ENCODE data around the gene IL4I1. TPM values are rescaled to one million over a fixed set of nuclear protein-coding genes. Genes with fewer than 3 reads are reported as not detected.

The IL4I1 gene
- total RNA-seq, 1 experiment from 2014 or later = not detected

DNA sequence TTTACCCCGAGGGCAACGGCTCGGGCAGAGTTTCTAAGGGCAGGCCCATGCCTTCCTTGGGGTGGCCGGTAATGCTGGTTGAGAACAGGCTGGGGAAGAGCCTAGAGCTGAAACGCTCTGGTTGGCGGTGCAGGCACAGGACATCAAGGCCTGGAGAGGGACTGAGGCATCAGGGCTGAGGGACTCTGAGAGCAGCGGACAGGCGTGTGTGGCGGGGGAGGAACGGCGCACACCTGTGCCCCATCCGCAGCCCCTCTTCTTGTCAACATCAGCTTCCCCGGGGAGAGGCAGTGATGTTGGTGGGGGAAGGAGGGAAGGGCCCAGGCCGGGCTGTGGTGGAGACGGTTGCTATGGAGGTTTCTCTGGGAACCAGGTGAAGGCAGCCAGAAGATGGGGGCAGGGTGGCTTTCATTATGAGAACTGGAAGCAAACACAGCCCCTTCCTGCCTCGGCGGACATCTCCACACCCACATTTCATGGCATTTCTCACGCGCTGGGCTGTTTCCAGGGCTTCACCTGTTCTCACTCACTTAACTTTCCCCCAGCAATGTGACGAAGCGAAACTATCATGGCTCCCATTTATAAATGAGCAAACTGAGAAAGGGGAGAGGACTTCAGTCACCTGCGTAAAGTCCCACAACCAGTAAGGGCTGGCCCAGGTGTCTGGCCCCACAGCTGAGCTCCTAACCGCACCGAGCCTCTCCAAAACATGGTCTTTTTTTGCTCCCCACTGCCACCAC lies 24.1 kb upstream of the IL4I1 start:
- Histone ChIP-seq H3K36me3 (ENCODE audit: insufficient read depth, low read length) (peaks cover 30% of the 10 kb centered on the region), H3K27me3 (ENCODE audit: low read length) (no peaks in the 10 kb centered on the region), H3K4me1 (ENCODE audit: low read length) (peaks cover 33% of the 10 kb centered on the region), H3K27ac (ENCODE audit: low read length) (no peak overlapping the region), H2AFZ (ENCODE audit: low read length) (no peak overlapping the region), H3K4me3 (ENCODE audit: low read length) (no peak overlapping the region), H3K4me2 (ENCODE audit: low read depth, low read length, poor library complexity, severe bottlenecking) (no peak overlapping the region), H3K9me2 (replicated peaks; ENCODE audit: insufficient read depth, low read length) (no peaks in the 10 kb centered on the region), H3K79me2 (ENCODE audit: low read length) (peaks cover 75% of the 10 kb centered on the region), H4K20me1 (ENCODE audit: insufficient read depth, low read depth, low read length) (peaks cover 23% of the 10 kb centered on the region; the same call in 1 of the 2 replicates), H3K9me3 (ENCODE audit: low read length) (no peaks in the 10 kb centered on the region), H3K9ac (ENCODE audit: low read length) (no peak overlapping the region)
- no peak for DNase-seq

DNA sequence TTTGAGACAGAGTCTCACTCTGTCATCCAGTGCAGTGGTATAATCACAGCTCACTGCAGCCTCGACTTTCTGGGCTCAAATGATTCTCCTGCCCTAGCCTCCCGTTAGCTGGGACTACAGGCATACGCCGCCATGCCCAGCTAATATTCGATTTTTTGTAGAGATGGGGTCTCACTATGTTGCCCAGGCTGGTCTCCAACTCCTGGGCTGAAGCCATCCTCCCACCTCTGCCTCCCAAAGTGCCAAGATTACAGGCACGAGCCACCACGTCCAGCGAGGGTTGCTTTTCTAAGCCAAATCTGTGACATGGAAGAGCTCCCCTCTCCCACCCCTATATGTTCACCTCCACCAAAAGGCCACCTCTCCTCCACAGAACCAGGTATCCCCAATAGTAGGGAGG lies 21.4 kb upstream of the IL4I1 start:
- Histone ChIP-seq H2AFZ (ENCODE audit: low read length) (no peak overlapping the region), H3K27ac (ENCODE audit: low read length) (no peak overlapping the region), H3K9ac (ENCODE audit: low read length) (no peak overlapping the region), H3K4me3 (ENCODE audit: low read length) (no peak overlapping the region), H3K9me2 (replicated peaks; ENCODE audit: insufficient read depth, low read length) (no peaks in the 10 kb centered on the region), H3K27me3 (ENCODE audit: low read length) (no peaks in the 10 kb centered on the region), H3K36me3 (ENCODE audit: insufficient read depth, low read length) (peaks cover 48% of the 10 kb centered on the region), H3K4me2 (ENCODE audit: low read depth, low read length, poor library complexity, severe bottlenecking) (no peak overlapping the region), H3K9me3 (ENCODE audit: low read length) (no peaks in the 10 kb centered on the region), H4K20me1 (ENCODE audit: insufficient read depth, low read depth, low read length) (peaks cover 45% of the 10 kb centered on the region; the same call in 1 of the 2 replicates), H3K79me2 (ENCODE audit: low read length) (peaks cover 54% of the 10 kb centered on the region), H3K4me1 (ENCODE audit: low read length) (peaks cover 7% of the 10 kb centered on the region)
- no peak for DNase-seq

DNA sequence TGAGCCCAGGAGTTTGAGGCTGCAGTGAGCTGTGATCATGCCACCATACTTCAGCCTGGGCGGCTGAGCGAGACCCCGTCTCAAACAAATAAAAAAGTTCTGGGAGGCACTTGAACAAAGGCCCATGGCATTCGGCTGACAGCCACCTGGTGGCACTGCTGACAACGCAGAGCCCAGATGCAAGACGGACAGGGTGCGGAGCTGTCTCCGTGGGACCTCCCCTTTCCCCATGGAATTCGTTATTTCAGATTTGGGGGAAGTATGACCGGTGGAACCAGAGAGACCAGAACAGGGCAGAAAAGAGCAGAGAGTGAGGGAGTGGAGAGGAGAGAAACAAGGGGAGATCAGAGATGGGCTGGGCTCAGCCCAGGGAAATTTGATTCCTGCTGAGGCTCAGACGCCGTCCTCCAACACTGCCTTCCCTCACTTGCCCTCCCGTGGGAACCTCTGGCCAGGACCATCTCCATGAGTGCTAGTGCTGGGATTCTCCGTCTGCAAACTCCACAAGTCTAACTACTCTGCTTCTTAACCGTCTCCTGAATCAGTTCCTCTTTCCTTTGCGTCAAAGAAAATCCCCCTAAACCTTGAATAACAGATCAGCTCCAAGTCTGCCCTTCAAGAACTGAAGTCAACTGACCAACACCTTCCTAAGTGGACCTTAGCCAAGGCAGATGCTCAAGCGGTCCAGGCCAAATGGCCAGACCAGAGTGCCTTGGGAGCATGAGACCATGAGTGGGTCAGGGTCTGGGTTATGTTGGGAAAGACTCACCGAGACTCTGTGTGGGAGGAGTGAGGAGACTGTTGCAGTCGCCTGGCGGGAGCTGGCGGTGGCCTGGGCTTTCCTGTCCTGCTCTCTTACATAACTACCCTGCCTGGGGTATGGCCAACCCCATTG lies 20.4 kb upstream of the IL4I1 start:
- H3K36me3 ChIP-seq (ENCODE audit: insufficient read depth, low read length) = peaks cover 55% of the 10 kb centered on the region
- H3K79me2 ChIP-seq (ENCODE audit: low read length) = peaks cover 44% of the 10 kb centered on the region
- no peak overlapping the region for H3K4me2 ChIP-seq (ENCODE audit: low read depth, low read length, poor library complexity, severe bottlenecking)
- H3K4me3 ChIP-seq (ENCODE audit: low read length) = no peak overlapping the region
- no peak overlapping the region for H2AFZ ChIP-seq (ENCODE audit: low read length)
- H3K9me2 ChIP-seq (replicated peaks; ENCODE audit: insufficient read depth, low read length) = no peaks in the 10 kb centered on the region
- H4K20me1 ChIP-seq (ENCODE audit: insufficient read depth, low read depth, low read length) = peaks cover 51% of the 10 kb centered on the region; the same call in 1 of the 2 replicates
- no peaks in the 10 kb centered on the region for H3K27me3 ChIP-seq (ENCODE audit: low read length)
- DNase-seq = no peak
- no peaks in the 10 kb centered on the region for H3K4me1 ChIP-seq (ENCODE audit: low read length)
- H3K27ac ChIP-seq (ENCODE audit: low read length) = no peak overlapping the region
- H3K9me3 ChIP-seq (ENCODE audit: low read length) = no peaks in the 10 kb centered on the region
- no peak overlapping the region for H3K9ac ChIP-seq (ENCODE audit: low read length)

DNA sequence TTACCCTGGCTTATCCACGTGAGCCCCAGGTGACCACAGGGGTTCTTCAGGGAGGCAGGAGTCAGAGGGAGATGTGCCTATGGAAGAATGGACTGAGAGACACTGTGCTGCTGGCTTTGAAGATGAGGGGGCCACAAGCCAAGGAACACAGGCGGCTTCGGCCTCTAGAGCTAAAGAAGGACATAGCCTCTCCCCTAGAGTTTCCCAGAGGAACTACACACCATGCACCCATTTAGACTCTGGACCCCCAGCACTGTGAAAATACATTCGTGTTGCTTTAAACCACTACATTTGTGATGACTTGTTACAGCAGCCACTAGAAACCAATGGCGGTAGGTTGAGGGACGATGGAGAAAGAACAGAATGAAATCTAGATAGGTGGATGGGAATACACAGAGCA lies 18.6 kb upstream of the IL4I1 start:
- Histone ChIP-seq H3K27ac (ENCODE audit: low read length) (no peak overlapping the region), H4K20me1 (ENCODE audit: insufficient read depth, low read depth, low read length) (peaks cover 54% of the 10 kb centered on the region; the same call in 1 of the 2 replicates)

DNA sequence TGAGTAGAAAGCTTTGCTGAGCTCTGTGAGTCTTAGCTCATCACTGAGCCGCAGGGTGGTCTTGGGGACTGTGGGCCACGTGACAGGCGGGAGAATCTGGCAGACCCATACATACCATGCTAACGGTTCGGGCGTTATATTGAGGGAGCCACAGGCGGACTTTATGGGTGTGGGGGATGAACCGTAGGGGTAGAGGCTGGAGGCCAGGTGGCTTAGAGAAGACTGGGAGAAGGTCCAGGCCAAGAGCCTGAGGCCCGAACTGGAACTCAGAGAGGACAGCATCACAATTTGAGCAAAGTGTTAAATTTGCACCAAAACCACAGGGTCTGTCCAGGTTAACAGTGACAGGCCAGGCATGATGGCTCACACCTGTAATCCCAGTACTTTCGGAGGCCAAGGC lies 17.0 kb upstream of the IL4I1 start:
- H3K4me3 ChIP-seq (ENCODE audit: low read length) = no peak overlapping the region
- no peak overlapping the region for H3K9ac ChIP-seq (ENCODE audit: low read length)
- no peaks in the 10 kb centered on the region for H3K27me3 ChIP-seq (ENCODE audit: low read length)
- H3K9me2 ChIP-seq (replicated peaks; ENCODE audit: insufficient read depth, low read length) = no peaks in the 10 kb centered on the region
- H3K4me2 ChIP-seq (ENCODE audit: low read depth, low read length, poor library complexity, severe bottlenecking) = no peak overlapping the region
- H3K9me3 ChIP-seq (ENCODE audit: low read length) = no peaks in the 10 kb centered on the region
- H4K20me1 ChIP-seq (ENCODE audit: insufficient read depth, low read depth, low read length) = peaks cover 62% of the 10 kb centered on the region; the same call in 1 of the 2 replicates
- no peak for DNase-seq
- peaks cover 17% of the 10 kb centered on the region for H3K79me2 ChIP-seq (ENCODE audit: low read length)
- H3K36me3 ChIP-seq (ENCODE audit: insufficient read depth, low read length) = peaks cover 65% of the 10 kb centered on the region
- H2AFZ ChIP-seq (ENCODE audit: low read length) = no peak overlapping the region
- H3K4me1 ChIP-seq (ENCODE audit: low read length) = no peaks in the 10 kb centered on the region
- H3K27ac ChIP-seq (ENCODE audit: low read length) = no peak overlapping the region

More for the DNA sequence above, 18.6 kb upstream of the IL4I1 start:
- no peaks in the 10 kb centered on the region for H3K9me3 ChIP-seq (ENCODE audit: low read length)
- no peaks in the 10 kb centered on the region for H3K9me2 ChIP-seq (replicated peaks; ENCODE audit: insufficient read depth, low read length)
- DNase-seq = no peak
- H3K4me3 ChIP-seq (ENCODE audit: low read length) = no peak overlapping the region
- no peak overlapping the region for H3K4me2 ChIP-seq (ENCODE audit: low read depth, low read length, poor library complexity, severe bottlenecking)
- H3K36me3 ChIP-seq (ENCODE audit: insufficient read depth, low read length) = peaks cover 64% of the 10 kb centered on the region
- peaks cover 26% of the 10 kb centered on the region for H3K79me2 ChIP-seq (ENCODE audit: low read length)
- no peak overlapping the region for H3K9ac ChIP-seq (ENCODE audit: low read length)
- H2AFZ ChIP-seq (ENCODE audit: low read length) = no peak overlapping the region
- no peaks in the 10 kb centered on the region for H3K4me1 ChIP-seq (ENCODE audit: low read length)
- H3K27me3 ChIP-seq (ENCODE audit: low read length) = no peaks in the 10 kb centered on the region

DNA sequence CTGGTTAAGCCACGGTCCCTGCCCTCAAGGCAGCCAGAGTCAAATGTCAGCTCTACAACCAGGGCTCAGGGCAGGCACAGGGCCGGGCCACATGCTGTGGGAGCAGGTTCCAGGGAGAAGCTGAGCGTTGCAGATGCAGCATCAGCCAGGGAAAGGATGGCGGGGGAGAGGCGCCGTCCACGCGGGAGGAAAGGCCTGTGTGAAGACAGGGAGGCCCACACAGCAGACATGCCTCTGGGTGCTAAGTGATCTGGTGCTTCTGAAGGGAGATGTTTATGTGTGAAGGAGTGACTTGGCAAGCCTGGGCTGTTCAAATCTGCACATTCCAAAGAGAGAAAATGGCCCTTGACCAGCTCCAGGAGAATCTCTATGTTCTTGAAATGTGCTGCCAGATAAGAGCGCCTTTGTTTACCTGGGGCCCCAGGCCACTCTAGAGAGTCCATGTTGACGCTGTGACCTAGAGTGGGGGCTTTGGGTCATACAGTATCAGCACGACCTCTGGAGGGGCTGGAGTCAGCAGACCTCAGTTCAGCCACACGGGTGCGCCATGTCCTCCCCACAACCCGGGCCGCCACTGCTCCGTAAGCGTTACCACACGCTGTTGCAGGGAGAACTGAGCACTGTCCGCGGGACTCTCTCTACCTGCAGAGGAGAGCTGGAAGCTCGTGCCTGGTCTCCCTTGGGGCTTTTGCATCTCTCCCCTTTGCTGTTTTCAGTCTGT lies 16.4 kb upstream of the IL4I1 start:
- Histone ChIP-seq H3K36me3 (ENCODE audit: insufficient read depth, low read length) (peaks cover 67% of the 10 kb centered on the region), H3K79me2 (ENCODE audit: low read length) (peaks cover 13% of the 10 kb centered on the region), H3K9ac (ENCODE audit: low read length) (no peak overlapping the region), H3K9me3 (ENCODE audit: low read length) (no peaks in the 10 kb centered on the region), H4K20me1 (ENCODE audit: insufficient read depth, low read depth, low read length) (peaks cover 63% of the 10 kb centered on the region; the same call in 1 of the 2 replicates), H3K27me3 (ENCODE audit: low read length) (no peaks in the 10 kb centered on the region), H2AFZ (ENCODE audit: low read length) (no peak overlapping the region), H3K4me2 (ENCODE audit: low read depth, low read length, poor library complexity, severe bottlenecking) (no peak overlapping the region), H3K4me1 (ENCODE audit: low read length) (no peaks in the 10 kb centered on the region), H3K4me3 (ENCODE audit: low read length) (no peak overlapping the region), H3K27ac (ENCODE audit: low read length) (no peak overlapping the region), H3K9me2 (replicated peaks; ENCODE audit: insufficient read depth, low read length) (no peaks in the 10 kb centered on the region)
- DNase-seq = no peak

DNA sequence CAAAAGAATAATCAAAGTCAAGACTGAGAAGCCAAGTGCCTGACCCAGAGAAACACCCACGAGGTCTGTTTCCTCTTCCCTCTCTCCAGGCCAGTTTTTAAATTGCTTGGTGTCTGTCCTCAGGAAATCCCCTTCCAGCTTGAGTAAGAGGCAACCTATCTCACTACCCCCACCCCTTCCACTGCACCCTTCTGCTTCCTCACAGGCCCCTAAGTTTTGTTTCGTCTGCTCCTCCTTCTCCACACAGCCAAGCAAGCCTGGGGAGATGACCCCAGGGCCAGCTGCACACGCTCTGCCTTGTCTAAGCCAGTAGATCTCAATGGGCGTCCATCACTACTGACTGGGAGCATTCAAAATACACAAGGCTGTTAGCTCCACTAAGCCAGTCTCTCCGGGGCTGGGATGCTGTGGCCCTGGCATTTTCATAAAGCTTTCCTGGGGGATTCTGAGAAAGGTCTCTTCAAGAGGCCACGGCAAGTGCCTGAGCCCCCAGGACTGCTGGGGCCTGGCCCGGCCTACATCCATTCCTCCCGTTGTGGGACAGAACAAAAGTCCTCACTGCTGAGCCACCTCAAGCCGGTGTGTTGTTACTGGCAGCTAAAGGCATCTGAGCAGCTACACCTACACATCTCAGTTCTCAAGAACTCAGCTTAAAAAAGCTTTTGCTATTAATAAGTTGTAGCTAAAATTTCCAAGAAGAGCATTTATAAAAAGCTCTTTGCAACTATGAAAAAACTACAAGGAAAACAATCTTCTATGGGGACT lies 14.9 kb upstream of the IL4I1 start:
- H3K36me3 ChIP-seq (ENCODE audit: insufficient read depth, low read length) = peaks cover 64% of the 10 kb centered on the region
- H4K20me1 ChIP-seq (ENCODE audit: insufficient read depth, low read depth, low read length) = peaks cover 70% of the 10 kb centered on the region
- no peak overlapping the region for H3K4me2 ChIP-seq (ENCODE audit: low read depth, low read length, poor library complexity, severe bottlenecking)
- no peak for DNase-seq
- no peak overlapping the region for H3K27ac ChIP-seq (ENCODE audit: low read length)
- H3K27me3 ChIP-seq (ENCODE audit: low read length) = no peaks in the 10 kb centered on the region
- peaks cover 6% of the 10 kb centered on the region for H3K79me2 ChIP-seq (ENCODE audit: low read length)
- H3K4me3 ChIP-seq (ENCODE audit: low read length) = no peak overlapping the region
- no peak overlapping the region for H3K9ac ChIP-seq (ENCODE audit: low read length)
- H3K4me1 ChIP-seq (ENCODE audit: low read length) = peaks cover 3% of the 10 kb centered on the region; the same call in 1 of the 2 replicates
- no peaks in the 10 kb centered on the region for H3K9me2 ChIP-seq (replicated peaks; ENCODE audit: insufficient read depth, low read length)
- no peaks in the 10 kb centered on the region for H3K9me3 ChIP-seq (ENCODE audit: low read length)
- H2AFZ ChIP-seq (ENCODE audit: low read length) = no peak overlapping the region

Data from Karpas-422 (cell line).